MV-4-11 (cell line): ENCODE measurements around the gene AGBL3.
A peak's percentile ranks its signal among the peaks of the same experiment; 100 is the strongest.

Experiments used
- DNase-seq: peaks from one replicate; lab custom pipeline; 2025; lab: John Stamatoyannopoulos, UW

Gene AGBL3

GRCh38 chr7:134986363-134987251, at the start of gene AGBL3:
TSS of gene AGBL3 (plus strand) at chr7:134986508. CDS start at chr7:134987934, 1,426 bp downstream.
- peak; percentile 89 for DNase-seq

DNA sequence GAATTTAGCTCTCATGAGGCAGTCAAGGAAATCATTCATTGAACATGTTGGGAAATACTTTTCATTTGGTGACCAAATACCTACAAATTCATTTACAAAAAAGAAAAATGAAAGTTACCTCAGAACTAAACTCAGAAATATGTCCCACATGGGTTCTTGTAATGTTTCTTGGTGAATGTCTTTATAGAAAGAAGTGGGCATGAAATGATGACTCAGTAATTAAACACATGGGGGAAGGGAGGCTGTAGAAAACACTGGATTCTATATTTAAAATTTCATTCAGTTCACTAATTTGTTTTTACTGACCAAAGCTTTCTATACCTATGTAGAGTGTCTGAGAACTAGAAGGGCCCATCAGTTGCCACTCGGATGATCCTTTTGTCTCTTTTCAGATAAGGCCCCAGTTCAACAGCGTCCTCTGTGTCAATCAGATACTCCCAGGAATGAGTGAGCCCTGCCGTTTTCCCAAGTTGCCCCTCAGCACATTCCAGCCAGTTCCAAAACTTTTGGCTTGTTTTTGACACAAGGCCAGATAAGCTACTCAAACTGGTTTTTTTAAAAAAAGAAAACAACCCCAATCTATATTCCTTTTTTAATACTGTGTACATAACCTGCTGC, 49.3 kb upstream of the AGBL3 start:
- no peak for DNase-seq

DNA sequence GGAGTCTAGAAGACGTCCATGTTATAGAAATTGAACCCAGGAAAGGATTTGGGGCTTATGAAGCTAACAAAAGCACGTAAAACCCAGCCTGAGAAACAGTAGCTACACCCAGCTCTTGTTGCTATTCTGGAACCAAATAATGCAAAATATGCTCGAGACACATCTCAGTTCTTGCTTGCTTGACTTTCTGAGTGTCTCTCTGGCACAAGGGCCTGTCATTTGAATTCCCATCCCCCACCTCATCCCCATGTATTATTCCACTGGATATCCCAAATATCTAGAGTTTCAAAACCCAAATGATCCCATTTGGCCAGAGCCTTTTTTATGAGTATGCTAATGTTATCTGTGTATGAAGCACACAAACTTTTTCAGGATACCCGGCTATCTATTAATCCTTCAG, 48.2 kb upstream of the AGBL3 start:
- DNase-seq: no peak

GRCh38 chr7:134939136-134939535, 47.2 kb upstream of the AGBL3 start:
- DNase-seq: no peak

- no peak for DNase-seq
Observed at GRCh38 chr7:134940729-134941128, 45.6 kb upstream of the AGBL3 start.

- no peak for DNase-seq
Observed at GRCh38 chr7:134941185-134941900, 45.0 kb upstream of the AGBL3 start.

GRCh38 chr7:134941952-134942351, 44.4 kb upstream of the AGBL3 start:
- DNase-seq: no peak

DNA sequence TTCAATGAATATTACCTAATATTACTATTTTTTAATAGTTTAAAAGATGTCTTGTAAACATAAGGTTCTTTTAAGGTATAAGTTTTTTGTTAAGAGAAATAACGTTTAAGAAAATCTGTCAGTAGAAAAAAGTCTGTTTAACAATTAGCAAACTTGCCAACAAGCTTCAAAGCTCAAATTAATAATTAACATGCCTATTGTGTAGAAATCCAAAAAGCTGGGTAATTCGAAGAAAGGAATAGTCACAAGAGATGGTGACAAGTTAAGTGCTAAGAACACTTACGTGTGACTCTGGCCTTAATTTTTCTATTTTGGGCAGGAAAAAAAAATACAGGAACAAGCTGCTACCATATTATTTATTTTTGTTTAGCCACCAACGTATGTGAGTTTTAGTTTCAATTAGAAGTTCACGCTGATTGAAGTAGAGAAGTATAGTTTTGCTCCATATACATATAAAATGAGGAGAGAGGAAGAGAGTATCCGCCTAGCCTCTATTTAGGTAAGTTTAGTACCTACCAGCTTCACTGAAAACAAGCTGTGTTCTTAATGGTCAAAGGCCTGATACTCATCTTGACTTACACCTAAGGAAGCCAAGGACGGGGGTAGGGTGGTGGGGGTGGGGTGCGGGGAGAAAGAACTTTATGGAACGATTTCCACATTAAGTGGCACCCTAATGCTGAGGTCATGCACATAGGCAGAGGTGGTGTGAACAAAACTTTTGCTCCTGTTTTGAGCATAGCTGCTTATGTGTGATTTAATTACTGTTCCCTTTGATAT, 43.4 kb upstream of the AGBL3 start:
- no peak for DNase-seq

- DNase-seq: no peak
Observed at GRCh38 chr7:134943785-134944400, 42.4 kb upstream of the AGBL3 start.

DNA sequence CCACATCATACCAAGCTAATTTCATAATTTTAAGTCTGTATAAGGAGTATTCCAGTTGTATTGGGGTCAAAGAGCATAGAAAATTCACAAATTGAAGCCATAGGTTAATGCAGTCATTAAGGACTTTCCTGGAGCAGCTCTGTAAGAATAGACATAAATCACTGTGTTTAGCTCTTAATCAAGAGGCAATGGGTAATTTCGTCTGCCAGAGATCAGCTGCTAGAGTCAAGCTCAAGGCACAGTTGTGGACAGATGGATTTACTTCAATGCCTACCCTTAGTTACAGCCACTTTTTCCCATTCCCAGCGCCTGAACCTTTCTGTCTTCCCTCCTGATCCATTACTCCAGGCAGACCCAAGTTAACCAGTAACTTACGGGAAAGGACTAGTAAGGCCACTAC, 40.6 kb upstream of the AGBL3 start:
- DNase-seq: no peak

GRCh38 chr7:134946260-134946659, 40.0 kb upstream of the AGBL3 start:
- DNase-seq: no peak

DNA sequence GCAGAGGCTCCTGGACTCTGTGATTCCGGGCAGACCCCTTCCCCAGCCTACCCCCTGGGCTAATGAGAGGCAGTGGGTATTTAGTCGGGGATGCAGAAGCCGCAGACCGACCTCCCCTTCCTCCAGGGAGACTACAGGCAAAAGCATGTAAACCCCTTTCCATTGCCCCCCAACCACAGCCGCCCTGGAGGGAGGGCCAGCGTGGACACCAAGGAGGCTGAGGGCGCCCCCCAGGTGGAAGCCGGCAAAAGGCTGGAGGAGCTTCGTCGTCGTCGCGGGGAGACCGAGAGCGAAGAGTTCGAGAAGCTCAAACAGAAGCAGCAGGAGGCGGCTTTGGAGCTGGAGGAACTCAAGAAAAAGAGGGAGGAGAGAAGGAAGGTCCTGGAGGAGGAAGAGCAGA, 39.0 kb upstream of the AGBL3 start:
- DNase-seq: no peak

GRCh38 chr7:134947831-134948230, 38.5 kb upstream of the AGBL3 start:
- no peak for DNase-seq

- no peak for DNase-seq
Observed at GRCh38 chr7:134948246-134948645, 38.1 kb upstream of the AGBL3 start.

GRCh38 chr7:134948736-134949135, 37.6 kb upstream of the AGBL3 start:
- DNase-seq: no peak

GRCh38 chr7:134949171-134949570, 37.1 kb upstream of the AGBL3 start:
- no peak for DNase-seq

- peak; percentile 18 for DNase-seq
Observed at GRCh38 chr7:134954197-134955082, 31.9 kb upstream of the AGBL3 start.

GRCh38 chr7:134957005-134957404, 29.3 kb upstream of the AGBL3 start:
- DNase-seq: no peak

DNA sequence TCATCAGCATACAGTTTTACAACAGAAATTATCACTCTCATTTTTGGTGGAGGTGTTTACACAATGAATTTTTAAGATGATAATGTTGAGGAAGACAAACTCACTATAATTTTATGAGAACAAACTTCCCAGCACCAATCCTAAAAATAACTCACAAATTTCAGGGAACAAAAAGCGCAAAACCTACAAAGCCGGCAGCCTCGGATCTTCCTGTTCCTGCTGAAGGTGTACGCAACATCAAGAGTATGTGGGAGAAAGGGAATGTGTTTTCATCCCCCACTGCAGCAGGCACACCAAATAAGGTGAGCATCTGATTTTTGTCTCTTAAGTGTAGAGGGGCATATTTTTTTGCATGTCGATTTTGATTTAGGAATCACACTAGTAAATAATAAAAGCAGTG, 26.5 kb upstream of the AGBL3 start:
- DNase-seq: no peak

GRCh38 chr7:134962270-134962780, 24.0 kb upstream of the AGBL3 start:
- no peak for DNase-seq
